ENCODE results near the gene TXNL4A.

TXNL4A gene

GRCh38 chr18:79989195-79989497 lies 783 bp upstream of the TXNL4A start:
- H2AFZ ChIP-seq (ENCODE audit: low read depth, low read length): peak overlapping the region; percentile 97
- H3K36me3 ChIP-seq (ENCODE audit: insufficient read depth, low read length): peaks cover 30% of the 10 kb centered on the region
- TF ChIP-seq EZH2 (IDR thresholded peaks at IDR 0.05; ENCODE audit: borderline replicate concordance, low read depth, low read length, severe bottlenecking): no peak
- TF ChIP-seq, protein P1, sequence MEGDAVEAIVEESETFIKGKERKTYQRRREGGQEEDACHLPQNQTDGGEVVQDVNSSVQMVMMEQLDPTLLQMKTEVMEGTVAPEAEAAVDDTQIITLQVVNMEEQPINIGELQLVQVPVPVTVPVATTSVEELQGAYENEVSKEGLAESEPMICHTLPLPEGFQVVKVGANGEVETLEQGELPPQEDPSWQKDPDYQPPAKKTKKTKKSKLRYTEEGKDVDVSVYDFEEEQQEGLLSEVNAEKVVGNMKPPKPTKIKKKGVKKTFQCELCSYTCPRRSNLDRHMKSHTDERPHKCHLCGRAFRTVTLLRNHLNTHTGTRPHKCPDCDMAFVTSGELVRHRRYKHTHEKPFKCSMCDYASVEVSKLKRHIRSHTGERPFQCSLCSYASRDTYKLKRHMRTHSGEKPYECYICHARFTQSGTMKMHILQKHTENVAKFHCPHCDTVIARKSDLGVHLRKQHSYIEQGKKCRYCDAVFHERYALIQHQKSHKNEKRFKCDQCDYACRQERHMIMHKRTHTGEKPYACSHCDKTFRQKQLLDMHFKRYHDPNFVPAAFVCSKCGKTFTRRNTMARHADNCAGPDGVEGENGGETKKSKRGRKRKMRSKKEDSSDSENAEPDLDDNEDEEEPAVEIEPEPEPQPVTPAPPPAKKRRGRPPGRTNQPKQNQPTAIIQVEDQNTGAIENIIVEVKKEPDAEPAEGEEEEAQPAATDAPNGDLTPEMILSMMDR (IDR thresholded peaks at IDR 0.05; ENCODE audit: borderline replicate concordance, extremely low read depth, low read length, poor library complexity, severe bottlenecking): no peak
- DNase-seq: no peak
- peak overlapping the region; percentile 90 to 98; a peak in 3 of 4 replicates for H3K4me3 ChIP-seq (ENCODE audit: low read depth in 1 of 2, low read length in 2 of 2)
- no peak for ATAC-seq (ENCODE audit: insufficient read depth, low read depth)
- no peaks in the 10 kb centered on the region for H3K9me3 ChIP-seq (ENCODE audit: insufficient read depth, low read length, severe bottlenecking)
- H3K9ac ChIP-seq (ENCODE audit: low read depth, low read length): peak overlapping the region; percentile 94
- peaks cover 36% of the 10 kb centered on the region for H4K20me1 ChIP-seq (ENCODE audit: insufficient read depth, low read length)
- H3K27ac ChIP-seq (ENCODE audit: low read length): peak overlapping the region; percentile 94; the same call in 1 of the 2 replicates
- peaks cover 41% of the 10 kb centered on the region for H3K4me1 ChIP-seq (ENCODE audit: insufficient read depth, low read length)
- H3K27me3 ChIP-seq (ENCODE audit: insufficient read depth, low read length, poor library complexity): no peaks in the 10 kb centered on the region
- H3K4me2 ChIP-seq (ENCODE audit: insufficient read depth, low read length): peak overlapping the region; percentile 84
- peaks cover 54% of the 10 kb centered on the region for H3K79me2 ChIP-seq (ENCODE audit: insufficient read depth, low read length)

DNA sequence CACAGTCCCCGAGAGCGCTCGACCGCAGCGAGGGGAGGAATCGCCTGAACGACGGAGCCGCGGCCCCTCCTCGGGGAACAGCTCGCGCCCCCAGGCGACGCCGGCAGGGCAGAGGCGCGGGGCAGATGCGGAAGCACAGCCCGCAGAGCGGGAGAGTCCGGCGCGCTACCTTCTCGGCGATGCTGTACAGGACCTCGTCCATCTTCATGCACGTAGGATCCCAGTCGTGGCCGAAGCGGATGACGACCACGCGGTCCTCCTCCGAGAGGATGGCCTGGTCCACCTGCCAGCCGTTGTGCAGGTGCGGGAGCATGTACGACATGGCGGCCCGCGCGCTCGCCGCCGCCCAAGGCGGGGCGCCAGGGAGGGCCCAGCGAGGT lies 302 bp downstream of the TXNL4A start:
- Histone ChIP-seq H3K4me3 (ENCODE audit: low read depth in 1 of 2, low read length in 2 of 2) (peak overlapping the region; percentile 90 to 98), H3K4me1 (ENCODE audit: insufficient read depth, low read length) (peaks cover 50% of the 10 kb centered on the region), H3K4me2 (ENCODE audit: insufficient read depth, low read length) (peak overlapping the region; percentile 84), H3K36me3 (ENCODE audit: insufficient read depth, low read length) (peaks cover 36% of the 10 kb centered on the region), H4K20me1 (ENCODE audit: insufficient read depth, low read length) (peaks cover 47% of the 10 kb centered on the region), H2AFZ (ENCODE audit: low read depth, low read length) (peak overlapping the region; percentile 97), H3K79me2 (ENCODE audit: insufficient read depth, low read length) (peaks cover 64% of the 10 kb centered on the region), H3K27me3 (ENCODE audit: insufficient read depth, low read length, poor library complexity) (no peaks in the 10 kb centered on the region), H3K27ac (ENCODE audit: low read length) (peak overlapping the region; percentile 94), H3K9me3 (ENCODE audit: insufficient read depth, low read length, severe bottlenecking) (no peaks in the 10 kb centered on the region), H3K9ac (ENCODE audit: low read depth, low read length) (peak overlapping the region; percentile 94)
- DNase-seq (peak; percentile 69), ATAC-seq (ENCODE audit: insufficient read depth, low read depth) (peak; percentile 77)
- TF ChIP-seq EZH2 (IDR thresholded peaks at IDR 0.05; ENCODE audit: borderline replicate concordance, low read depth, low read length, severe bottlenecking): no peak
- TF ChIP-seq, protein P1 (IDR thresholded peaks at IDR 0.05; ENCODE audit: borderline replicate concordance, extremely low read depth, low read length, poor library complexity, severe bottlenecking): peak; percentile 62

DNA sequence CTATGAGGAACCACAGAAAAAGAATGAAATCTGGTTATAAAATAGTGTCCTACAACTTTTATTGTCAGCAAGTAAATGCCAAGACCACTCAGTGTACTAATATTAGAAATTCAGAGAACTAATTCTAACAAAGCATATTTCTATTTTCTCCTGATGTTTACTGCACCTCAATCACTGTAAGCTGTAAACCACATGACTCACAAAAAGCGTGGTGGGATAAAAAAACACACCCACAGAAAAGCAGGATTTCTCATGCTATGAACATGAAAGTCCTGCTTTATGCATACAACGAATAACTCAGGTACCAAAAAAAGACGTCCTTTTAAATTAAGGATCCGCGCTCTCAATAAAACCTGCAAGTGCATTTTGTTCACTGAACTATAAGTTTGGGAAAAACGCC lies 797 bp downstream of the TXNL4A start:
- Histone ChIP-seq H4K20me1 (ENCODE audit: insufficient read depth, low read length) (peaks cover 52% of the 10 kb centered on the region), H3K4me1 (ENCODE audit: insufficient read depth, low read length) (peaks cover 54% of the 10 kb centered on the region), H3K9ac (ENCODE audit: low read depth, low read length) (peak overlapping the region; percentile 94), H3K4me2 (ENCODE audit: insufficient read depth, low read length) (peak overlapping the region; percentile 84), H3K27ac (ENCODE audit: low read length) (peak overlapping the region; percentile 94), H3K27me3 (ENCODE audit: insufficient read depth, low read length, poor library complexity) (no peaks in the 10 kb centered on the region), H2AFZ (ENCODE audit: low read depth, low read length) (peak overlapping the region; percentile 97), H3K79me2 (ENCODE audit: insufficient read depth, low read length) (peaks cover 69% of the 10 kb centered on the region), H3K9me3 (ENCODE audit: insufficient read depth, low read length, severe bottlenecking) (no peaks in the 10 kb centered on the region), H3K36me3 (ENCODE audit: insufficient read depth, low read length) (peaks cover 38% of the 10 kb centered on the region), H3K4me3 (ENCODE audit: low read depth in 1 of 2, low read length in 2 of 2) (peak overlapping the region; percentile 90 to 98)
- ATAC-seq (ENCODE audit: insufficient read depth, low read depth) (no peak), DNase-seq (no peak)
- no peak for TF ChIP-seq EZH2 (IDR thresholded peaks at IDR 0.05; ENCODE audit: borderline replicate concordance, low read depth, low read length, severe bottlenecking)
- TF ChIP-seq, protein P1 (IDR thresholded peaks at IDR 0.05; ENCODE audit: borderline replicate concordance, extremely low read depth, low read length, poor library complexity, severe bottlenecking): no peak

GRCh38 chr18:79986726-79987125 lies 1.6 kb downstream of the TXNL4A start:
- Histone ChIP-seq H3K4me2 (ENCODE audit: insufficient read depth, low read length) (peak overlapping the region; percentile 84), H3K9ac (ENCODE audit: low read depth, low read length) (peak overlapping the region; percentile 94), H4K20me1 (ENCODE audit: insufficient read depth, low read length) (peaks cover 60% of the 10 kb centered on the region), H3K4me1 (ENCODE audit: insufficient read depth, low read length) (peaks cover 62% of the 10 kb centered on the region), H3K79me2 (ENCODE audit: insufficient read depth, low read length) (peaks cover 78% of the 10 kb centered on the region), H3K4me3 (ENCODE audit: low read depth in 1 of 2, low read length in 2 of 2) (peak overlapping the region; percentile 90 to 98; a peak in 3 of 4 replicates), H3K27me3 (ENCODE audit: insufficient read depth, low read length, poor library complexity) (no peaks in the 10 kb centered on the region), H3K27ac (ENCODE audit: low read length) (peak overlapping the region; percentile 94; the same call in 1 of the 2 replicates), H3K9me3 (ENCODE audit: insufficient read depth, low read length, severe bottlenecking) (no peaks in the 10 kb centered on the region), H2AFZ (ENCODE audit: low read depth, low read length) (no peak overlapping the region), H3K36me3 (ENCODE audit: insufficient read depth, low read length) (peaks cover 45% of the 10 kb centered on the region)
- DNase-seq (no peak), ATAC-seq (ENCODE audit: insufficient read depth, low read depth) (no peak)
- TF ChIP-seq EZH2 (IDR thresholded peaks at IDR 0.05; ENCODE audit: borderline replicate concordance, low read depth, low read length, severe bottlenecking): no peak
- TF ChIP-seq, protein P1 (IDR thresholded peaks at IDR 0.05; ENCODE audit: borderline replicate concordance, extremely low read depth, low read length, poor library complexity, severe bottlenecking): no peak

Data from DND-41 (cell line).